ENCODE data around the gene MRPL38.
"Not testable (repeated sequence)": the region's sequence is repeated elsewhere in the genome, so short reads cannot be mapped to it uniquely, and the experiment has no call there.

Gene MRPL38

DNA sequence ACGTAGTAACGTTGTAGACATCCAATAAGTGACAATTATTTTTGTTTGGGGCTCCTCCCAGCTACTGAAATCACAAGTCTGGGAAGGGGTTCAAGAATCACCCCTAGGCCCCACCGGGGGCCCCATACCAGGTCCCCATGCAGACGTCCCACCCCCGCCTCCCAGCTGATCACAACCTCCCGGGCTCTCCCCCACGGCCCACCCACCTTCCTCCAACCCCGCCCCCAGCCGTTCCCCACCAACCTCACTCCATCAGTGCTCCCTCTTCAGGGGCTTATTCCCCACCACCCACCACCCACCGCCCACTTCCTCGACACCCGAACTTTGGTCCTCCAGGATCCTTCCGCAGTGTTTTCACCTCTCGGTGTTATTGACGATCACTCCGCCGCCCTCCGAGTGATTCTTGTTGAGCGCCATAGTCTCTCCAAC lies 49.8 kb downstream of the MRPL38 start:
- peaks cover under 1% of the 10 kb centered on the region for H3K36me3 ChIP-seq (ENCODE audit: insufficient read depth, low read length)
- H3K4me2 ChIP-seq (ENCODE audit: low read length), result peak overlapping the region; percentile 87
- peak overlapping the region; percentile 75 for H3K9ac ChIP-seq (ENCODE audit: low read depth, low read length)
- peaks cover 43% of the 10 kb centered on the region for H3K4me1 ChIP-seq (ENCODE audit: control insufficient read depth, insufficient read depth, low read length)
- H3K27me3 ChIP-seq (ENCODE audit: control insufficient read depth, insufficient read depth, low read length), result no peaks in the 10 kb centered on the region
- H3K4me3 ChIP-seq (ENCODE audit: low read length), result peak overlapping the region; percentile 71
- H3K9me3 ChIP-seq (replicated peaks; ENCODE audit: low read length), result no peaks in the 10 kb centered on the region

DNA sequence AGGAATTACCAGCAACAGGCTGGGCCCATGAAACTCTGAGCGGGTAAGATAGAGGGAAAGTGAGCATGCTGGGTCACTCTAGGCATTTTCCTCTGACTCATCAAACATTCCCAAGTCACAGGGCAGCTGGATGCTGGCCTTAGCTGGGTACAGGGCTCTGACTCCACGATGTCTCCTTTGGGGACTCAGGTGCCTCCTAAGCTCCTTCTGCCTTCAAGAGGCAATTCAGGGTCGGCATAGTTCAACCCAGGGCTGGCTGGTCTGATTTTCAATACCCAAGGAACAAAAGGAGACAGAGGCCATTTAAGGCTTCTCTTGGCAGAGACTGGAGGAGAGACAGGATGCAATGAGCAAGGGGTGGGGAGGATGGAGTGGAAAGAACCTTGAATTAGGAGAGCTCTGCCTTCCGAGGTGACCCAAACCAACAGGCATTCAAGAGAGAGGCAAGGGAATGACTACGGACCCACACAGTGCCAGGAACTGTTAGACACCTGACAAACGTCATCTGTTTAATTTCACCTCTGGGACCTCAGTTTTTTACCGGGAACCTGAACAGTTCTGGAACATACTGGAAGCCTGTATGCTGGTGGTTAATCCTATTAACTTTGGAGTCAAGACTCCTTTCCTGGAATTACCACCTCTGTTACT lies 50.5 kb downstream of the MRPL38 start:
- Histone ChIP-seq H3K9me3 (replicated peaks; ENCODE audit: low read length) (no peaks in the 10 kb centered on the region), H3K9ac (ENCODE audit: low read depth, low read length) (peak overlapping the region; percentile 75), H3K4me3 (ENCODE audit: low read length) (peak overlapping the region; percentile 71), H3K27me3 (ENCODE audit: control insufficient read depth, insufficient read depth, low read length) (no peaks in the 10 kb centered on the region), H3K36me3 (ENCODE audit: insufficient read depth, low read length) (peaks cover 7% of the 10 kb centered on the region), H3K4me1 (ENCODE audit: control insufficient read depth, insufficient read depth, low read length) (peaks cover 48% of the 10 kb centered on the region), H3K4me2 (ENCODE audit: low read length) (peak overlapping the region; percentile 87)

DNA sequence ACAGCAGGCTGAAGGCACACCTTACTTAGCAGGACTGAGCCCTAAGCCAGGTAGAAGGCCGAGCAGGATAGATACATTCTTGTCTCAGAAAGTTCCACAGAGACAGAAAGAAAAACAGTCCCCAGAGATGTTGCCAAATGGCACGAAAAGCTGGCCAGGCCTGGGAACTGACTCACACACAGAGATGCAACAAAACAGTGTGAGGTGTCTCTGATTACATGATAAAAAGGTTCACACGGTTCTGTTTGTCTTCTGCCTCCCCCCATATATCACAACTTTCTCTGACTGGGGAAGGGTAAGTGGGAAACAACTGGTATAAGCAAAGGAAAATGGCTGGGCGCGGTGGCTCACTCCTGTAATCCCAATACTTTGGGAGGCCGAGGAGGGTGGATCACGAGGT lies 51.3 kb downstream of the MRPL38 start:
- no peak overlapping the region for H3K4me3 ChIP-seq (ENCODE audit: low read length)
- H3K9me3 ChIP-seq (replicated peaks; ENCODE audit: low read length), result no peaks in the 10 kb centered on the region
- H3K27me3 ChIP-seq (ENCODE audit: control insufficient read depth, insufficient read depth, low read length), result no peaks in the 10 kb centered on the region
- H3K9ac ChIP-seq (ENCODE audit: low read depth, low read length), result peak overlapping the region; percentile 47
- peak overlapping the region; percentile 71 for H3K4me2 ChIP-seq (ENCODE audit: low read length)
- H3K4me1 ChIP-seq (ENCODE audit: control insufficient read depth, insufficient read depth, low read length), result peaks cover 53% of the 10 kb centered on the region
- H3K36me3 ChIP-seq (ENCODE audit: insufficient read depth, low read length), result peaks cover 15% of the 10 kb centered on the region

DNA sequence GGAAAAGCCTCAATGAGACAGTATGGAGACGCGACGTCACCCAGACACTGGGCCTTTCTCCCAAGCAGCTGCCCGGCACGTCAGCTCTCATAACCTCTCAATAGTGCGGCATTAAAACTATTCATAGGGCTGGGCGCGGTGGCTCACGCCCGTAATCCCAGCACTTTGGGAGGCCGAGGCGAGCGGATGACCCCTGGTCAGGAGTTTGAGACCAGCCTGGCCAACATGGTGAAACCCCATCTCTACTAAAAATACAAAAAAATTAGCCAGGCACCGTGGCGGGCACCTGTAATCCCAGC lies 53.0 kb downstream of the MRPL38 start:
- H3K4me2 ChIP-seq (ENCODE audit: low read length), result peak overlapping the region; percentile 17
- H3K9ac ChIP-seq (ENCODE audit: low read depth, low read length), result peak overlapping the region; percentile 25
- H3K4me3 ChIP-seq (ENCODE audit: low read length); H3K9me3 ChIP-seq (replicated peaks; ENCODE audit: low read length); H3K27me3 ChIP-seq (ENCODE audit: control insufficient read depth, insufficient read depth, low read length): not testable (repeated sequence)
- H3K4me1 ChIP-seq (ENCODE audit: control insufficient read depth, insufficient read depth, low read length), result peaks cover 53% of the 10 kb centered on the region
- H3K36me3 ChIP-seq (ENCODE audit: insufficient read depth, low read length), result peaks cover 33% of the 10 kb centered on the region

DNA sequence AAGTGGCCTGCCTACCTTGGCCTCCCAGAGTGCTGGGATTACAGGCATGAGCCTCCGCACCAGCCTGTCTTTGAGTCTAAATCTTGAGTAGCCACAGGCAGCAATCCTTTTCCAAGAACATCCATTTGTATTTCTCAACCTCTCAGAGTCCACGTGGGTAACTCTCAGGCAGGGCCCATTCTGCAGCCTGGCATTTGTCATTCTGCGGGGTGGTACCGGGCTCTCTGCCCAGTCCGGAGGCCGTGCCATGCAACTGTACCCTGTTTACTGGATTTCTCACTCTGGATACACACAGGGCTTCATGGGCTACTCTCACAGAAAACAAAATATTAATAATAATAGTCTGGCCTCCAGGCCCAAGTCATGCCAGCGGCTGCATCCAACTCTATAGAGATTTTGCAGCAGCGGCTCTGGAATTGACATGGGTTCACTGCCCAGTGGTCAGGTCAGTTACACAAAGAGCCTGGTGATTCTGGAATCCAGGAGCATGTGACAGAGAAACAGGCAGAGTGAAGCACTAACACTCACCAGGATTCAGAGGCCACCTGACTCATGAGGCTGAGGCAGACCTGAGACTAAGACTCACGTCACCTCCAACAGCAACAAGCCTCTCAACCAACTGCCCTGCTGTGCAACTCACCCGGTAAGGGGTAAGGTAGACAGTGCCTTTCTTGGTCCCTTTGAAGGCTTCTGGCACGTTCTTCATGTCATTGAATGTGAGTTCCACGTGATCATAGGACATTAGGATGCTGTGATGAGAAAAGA lies 53.6 kb downstream of the MRPL38 start:
- Histone ChIP-seq H3K4me1 (ENCODE audit: control insufficient read depth, insufficient read depth, low read length) (peaks cover 49% of the 10 kb centered on the region), H3K4me3 (ENCODE audit: low read length) (no peak overlapping the region), H3K36me3 (ENCODE audit: insufficient read depth, low read length) (peaks cover 36% of the 10 kb centered on the region), H3K9ac (ENCODE audit: low read depth, low read length) (peak overlapping the region; percentile 25), H3K27me3 (ENCODE audit: control insufficient read depth, insufficient read depth, low read length) (no peaks in the 10 kb centered on the region), H3K9me3 (replicated peaks; ENCODE audit: low read length) (no peaks in the 10 kb centered on the region), H3K4me2 (ENCODE audit: low read length) (peak overlapping the region; percentile 17)

DNA sequence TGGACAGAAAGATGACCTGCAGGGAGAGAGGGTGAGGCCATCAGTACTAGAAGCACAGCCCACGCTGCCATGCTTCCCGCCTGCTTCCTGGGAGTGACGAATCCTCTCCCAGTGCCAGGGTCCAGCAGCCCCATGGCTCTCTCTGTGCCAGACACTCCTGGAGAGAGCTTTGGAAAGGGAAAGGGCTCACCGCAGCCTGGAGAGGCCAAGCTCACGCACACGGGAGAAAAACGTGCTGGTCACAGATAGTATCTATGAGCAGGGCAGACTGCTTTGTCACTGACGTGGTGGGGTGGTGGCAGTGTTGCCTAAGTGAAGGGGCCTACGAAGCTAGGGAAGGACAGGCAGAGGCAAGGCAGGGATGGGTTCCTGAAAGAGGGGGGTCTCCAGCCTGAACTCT lies 55.0 kb downstream of the MRPL38 start:
- H3K27me3 ChIP-seq (ENCODE audit: control insufficient read depth, insufficient read depth, low read length), result no peaks in the 10 kb centered on the region
- H3K4me3 ChIP-seq (ENCODE audit: low read length), result no peak overlapping the region
- H3K9ac ChIP-seq (ENCODE audit: low read depth, low read length), result no peak overlapping the region
- H3K36me3 ChIP-seq (ENCODE audit: insufficient read depth, low read length), result peaks cover 39% of the 10 kb centered on the region
- H3K9me3 ChIP-seq (replicated peaks; ENCODE audit: low read length), result no peaks in the 10 kb centered on the region
- H3K4me2 ChIP-seq (ENCODE audit: low read length), result no peak overlapping the region
- H3K4me1 ChIP-seq (ENCODE audit: control insufficient read depth, insufficient read depth, low read length), result peaks cover 61% of the 10 kb centered on the region

DNA sequence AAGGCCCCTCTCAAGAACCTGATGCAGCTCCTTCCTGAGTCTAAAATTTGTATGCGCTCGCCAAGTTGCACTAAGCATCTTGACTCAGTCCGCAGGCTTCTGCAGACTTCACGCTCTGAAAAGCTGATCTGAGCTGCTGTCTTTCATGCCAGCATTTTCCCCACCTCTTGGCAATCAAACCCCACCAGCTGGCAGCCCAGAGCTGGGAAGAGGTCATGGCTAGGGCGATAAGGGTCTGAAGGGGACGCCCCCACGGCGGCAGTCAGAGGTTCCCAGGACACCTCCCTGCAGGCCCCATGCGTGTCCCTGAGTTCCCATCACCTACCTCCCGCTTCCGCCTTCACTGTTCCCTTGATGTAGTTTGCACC lies 55.4 kb downstream of the MRPL38 start:
- peaks cover 57% of the 10 kb centered on the region for H3K4me1 ChIP-seq (ENCODE audit: control insufficient read depth, insufficient read depth, low read length)
- H3K4me2 ChIP-seq (ENCODE audit: low read length), result no peak overlapping the region
- H3K36me3 ChIP-seq (ENCODE audit: insufficient read depth, low read length), result peaks cover 39% of the 10 kb centered on the region
- H3K4me3 ChIP-seq (ENCODE audit: low read length), result no peak overlapping the region
- H3K27me3 ChIP-seq (ENCODE audit: control insufficient read depth, insufficient read depth, low read length), result no peaks in the 10 kb centered on the region
- no peak overlapping the region for H3K9ac ChIP-seq (ENCODE audit: low read depth, low read length)
- no peaks in the 10 kb centered on the region for H3K9me3 ChIP-seq (replicated peaks; ENCODE audit: low read length)

All from skeletal muscle satellite cell (primary cell).